Motor neuron (in vitro differentiated cells): ENCODE measurements around the gene SCGB1A1. TPM values are rescaled to one million over a fixed set of nuclear protein-coding genes. Genes with fewer than 3 reads are reported as not detected.
A peak's percentile ranks its signal among the peaks of the same experiment; 100 is the strongest.
"Not testable (repeated sequence)": the region's sequence is repeated elsewhere in the genome, so short reads cannot be mapped to it uniquely, and the experiment has no call there.

ENCODE experiments used
- ATAC-seq, 8 experiments: fragments of 200-7000 bp; cut with Tn5 transposase; replicated peaks in 6 of 8; 2 replicates each; pipeline ENCODE4 v1.8.0; 2021; ENCODE audit warnings: mild to moderate bottlenecking in 8 of 8, moderate library complexity in 8 of 8
- H3K27ac ChIP-seq, 2 donors: fragments of 250-450 bp; sonication (Bioruptor Pico); 2 replicates each; pipeline ENCODE4 v1.9.0; 2021; ENCODE audit warnings: antibody characterized with exemption in 2 of 2, mild to moderate bottlenecking in 2 of 2, moderate library complexity in 1 of 2
- H3K4me1 ChIP-seq, 2 donors: fragments of 250-450 bp; sonication (Bioruptor Pico); replicated peaks in 1 of 2; 2 replicates each; pipeline ENCODE4 v1.6.1; 2021; ENCODE audit warnings: antibody characterized with exemption in 2 of 2, mild to moderate bottlenecking in 2 of 2, moderate library complexity in 1 of 2
- H3K4me3 ChIP-seq, 5 donors: fragments of 250-450 bp; sonication (Bioruptor Pico); 2 replicates each; pipeline ENCODE4 v1.9.0; 2021; ENCODE audit warnings: antibody characterized with exemption in 5 of 5, mild to moderate bottlenecking in 5 of 5, moderate library complexity in 4 of 5
- WGBS, 10 experiments: fragments of 450-650 bp; shearing (Covaris generic); methylation state at CpG; one replicate each; pipeline ENCODE4 v1.0.0; 2022; 5-methylcytosine and 5-hydroxymethylcytosine counted together
- in situ Hi-C, 9 experiments: fragments of 400-800 bp; cut with MboI; loops; one replicate each; pipeline ENCODE4 v1.15.0; 2021; ENCODE audit warnings: low sequenced_read_pairs in 9 of 9, low pct_unique_long_range_greater_than_20kb in 2 of 9; ENCODE audit not compliant: unreplicated experiment in 9 of 9
- total RNA-seq, 8 experiments: library from RNA; unstranded; fragments of 300-600 nt; gene quantifications; 2 replicates each; pipeline versions ENCODE4 v1.2.3 to v1.2.4, GENCODE V29; 2022

The SCGB1A1 gene
- total RNA-seq, 8 experiments from 2014 or later, result not detected

GRCh38 chr11:62443390-62444235, 24.8 kb downstream of the SCGB1A1 start:
- H3K4me1 ChIP-seq, result peaks cover 4 to 6% of the 10 kb centered on the region in 2 donors
- no peak overlapping the region for H3K27ac ChIP-seq
- in situ Hi-C loops, result loop anchor here in 1 of 9 experiments (25.0 kb wide), 1 partner anchor 94 kb away; the partner anchor contains the start of gene AHNAK
- 0 to 96% (median 72%) methylated on average over 1 to 10 of the region's 17 CpGs; no CpG with 5 or more reads in 3 of the 10 experiments for WGBS, 10 experiments
- H3K4me3 ChIP-seq, result no peak overlapping the region
- ATAC-seq, result peak in 3 of 8 experiments; percentile 8 to 57 (median 41)

- ATAC-seq, result peak in 4 of 8 experiments; percentile 32 to 74 (median 60)
- Histone ChIP-seq H3K4me3 (no peak overlapping the region), H3K4me1 (peaks cover 4 to 6% of the 10 kb centered on the region in 2 donors), H3K27ac (no peak overlapping the region)
- WGBS, 10 experiments, result 0 to 95% (median 47%) methylated on average over 4 to 14 of the region's 23 CpGs; no CpG with 5 or more reads in 2 of the 10 experiments
- in situ Hi-C loops, result loop anchor here in 1 of 9 experiments (25.0 kb wide), 1 partner anchor 93 kb away; the partner anchor contains the start of gene AHNAK
Observed at GRCh38 chr11:62444236-62444833, 25.5 kb downstream of the SCGB1A1 start.

GRCh38 chr11:62444835-62445234, 26.0 kb downstream of the SCGB1A1 start:
- Histone ChIP-seq H3K4me3 (no peak overlapping the region), H3K4me1 (peaks cover 4 to 6% of the 10 kb centered on the region in 2 donors), H3K27ac (no peak overlapping the region)
- in situ Hi-C loops, result loop anchor here in 1 of 9 experiments (25.0 kb wide), 1 partner anchor 92 kb away; the partner anchor contains the start of gene AHNAK
- 0 to 100% (median 64%) methylated on average over 1 to 6 of the region's 9 CpGs; no CpG with 5 or more reads in 1 of the 10 experiments for WGBS, 10 experiments
- ATAC-seq, result peak in 4 of 8 experiments; percentile 5 to 46 (median 12)

DNA sequence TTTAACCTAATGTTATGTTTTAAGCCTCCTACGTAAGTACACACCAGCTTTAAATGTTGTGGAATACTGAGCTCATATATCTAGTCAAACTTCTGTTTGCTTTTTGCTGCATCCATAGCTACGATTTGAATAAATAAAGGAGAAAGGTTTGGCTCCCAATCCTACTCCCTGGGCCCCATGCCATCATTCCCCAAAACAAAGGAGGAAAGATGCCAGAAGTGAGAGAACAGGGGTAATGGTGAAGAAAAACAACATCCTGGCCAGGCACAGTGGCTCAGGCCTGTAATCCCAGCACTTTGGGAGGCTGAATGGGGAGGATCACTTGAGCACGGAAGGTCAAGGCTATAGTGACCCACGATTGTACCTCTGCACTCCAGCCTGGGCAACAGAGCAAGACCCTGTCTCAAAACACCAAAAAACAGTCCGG, 26.5 kb downstream of the SCGB1A1 start:
- Histone ChIP-seq H3K4me3 (no peak overlapping the region), H3K27ac (no peak overlapping the region), H3K4me1 (peaks cover 4 to 6% of the 10 kb centered on the region in 2 donors)
- 31 to 100% (median 81%) methylated on average over 1 to 4 of the region's 5 CpGs; no CpG with 5 or more reads in 2 of the 10 experiments for WGBS, 10 experiments
- in situ Hi-C loops, result loop anchor here in 1 of 9 experiments (25.0 kb wide), 1 partner anchor 92 kb away; the partner anchor contains the start of gene AHNAK
- peak in 2 of 8 experiments; percentile 17 to 70 for ATAC-seq

DNA sequence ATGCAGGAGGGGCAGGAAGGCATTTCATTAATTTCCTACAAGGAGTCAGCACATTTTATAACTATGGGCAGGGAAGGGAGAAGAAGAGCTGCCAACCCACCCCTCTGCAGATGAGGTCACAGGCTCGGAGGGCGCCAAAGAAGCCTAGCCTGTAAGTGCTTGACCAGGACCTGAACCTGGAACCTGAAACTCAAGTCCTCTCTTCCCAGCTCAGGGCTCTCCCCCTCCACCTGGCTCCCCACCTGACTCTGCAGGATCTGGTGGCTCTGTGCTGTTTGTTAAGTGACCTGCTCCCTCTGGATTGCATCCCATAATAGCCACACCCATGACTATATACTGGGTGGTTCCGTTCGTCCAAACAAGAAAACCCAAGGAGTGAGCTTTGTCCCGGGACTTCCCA, 27.3 kb downstream of the SCGB1A1 start:
- H3K4me1 ChIP-seq, result peaks cover 4 to 6% of the 10 kb centered on the region in 2 donors
- ATAC-seq, result peak in 1 of 8 experiments; percentile 48
- in situ Hi-C loops, result loop anchor here in 1 of 9 experiments (25.0 kb wide), 1 partner anchor 91 kb away; the partner anchor contains the start of gene AHNAK
- no peak overlapping the region for H3K4me3 ChIP-seq
- H3K27ac ChIP-seq, result no peak overlapping the region
- WGBS, 10 experiments, result 20 to 100% (median 87%) methylated on average over 1 to 3 of the region's 5 CpGs; no CpG with 5 or more reads in 5 of the 10 experiments

DNA sequence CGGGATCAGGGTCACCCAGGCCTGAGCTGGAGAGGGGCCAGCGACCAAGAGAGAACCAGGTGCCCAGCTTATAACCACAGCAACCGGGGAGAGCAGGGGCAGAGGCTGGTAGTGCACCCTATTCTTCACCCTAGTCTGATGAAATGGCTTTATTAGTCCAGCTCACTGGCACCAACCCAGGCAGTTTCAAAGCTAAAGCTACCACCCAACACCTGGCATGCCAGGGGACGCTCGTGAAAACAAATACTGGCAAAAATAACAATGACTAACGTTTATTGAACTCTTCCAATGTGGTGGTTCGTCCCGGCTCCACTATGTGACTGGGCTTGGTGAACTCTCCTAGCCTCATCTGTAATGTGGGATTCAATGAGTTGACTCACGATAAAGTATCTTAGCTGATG, 30.6 kb downstream of the SCGB1A1 start:
- H3K27ac ChIP-seq, result no peak overlapping the region
- in situ Hi-C loops, result loop anchor here in 1 of 9 experiments (25.0 kb wide), 1 partner anchor 88 kb away; the partner anchor contains the start of gene AHNAK
- no peak overlapping the region for H3K4me3 ChIP-seq
- peak in 1 of 8 experiments; percentile 48 for ATAC-seq
- no peaks in the 10 kb centered on the region for H3K4me1 ChIP-seq
- 47 to 100% (median 86%) methylated on average over 1 to 7 of the region's 9 CpGs; no CpG with 5 or more reads in 1 of the 10 experiments for WGBS, 10 experiments

GRCh38 chr11:62449912-62450311, 31.1 kb downstream of the SCGB1A1 start:
- not testable (repeated sequence) for H3K4me1 ChIP-seq, H3K4me3 ChIP-seq, ATAC-seq, H3K27ac ChIP-seq
- in situ Hi-C loops, result loop anchor here in 1 of 9 experiments (25.0 kb wide), 1 partner anchor 87 kb away; the partner anchor contains the start of gene AHNAK
- 68 to 98% (median 82%) methylated on average over 4 to 7 of the region's 7 CpGs for WGBS, 10 experiments

DNA sequence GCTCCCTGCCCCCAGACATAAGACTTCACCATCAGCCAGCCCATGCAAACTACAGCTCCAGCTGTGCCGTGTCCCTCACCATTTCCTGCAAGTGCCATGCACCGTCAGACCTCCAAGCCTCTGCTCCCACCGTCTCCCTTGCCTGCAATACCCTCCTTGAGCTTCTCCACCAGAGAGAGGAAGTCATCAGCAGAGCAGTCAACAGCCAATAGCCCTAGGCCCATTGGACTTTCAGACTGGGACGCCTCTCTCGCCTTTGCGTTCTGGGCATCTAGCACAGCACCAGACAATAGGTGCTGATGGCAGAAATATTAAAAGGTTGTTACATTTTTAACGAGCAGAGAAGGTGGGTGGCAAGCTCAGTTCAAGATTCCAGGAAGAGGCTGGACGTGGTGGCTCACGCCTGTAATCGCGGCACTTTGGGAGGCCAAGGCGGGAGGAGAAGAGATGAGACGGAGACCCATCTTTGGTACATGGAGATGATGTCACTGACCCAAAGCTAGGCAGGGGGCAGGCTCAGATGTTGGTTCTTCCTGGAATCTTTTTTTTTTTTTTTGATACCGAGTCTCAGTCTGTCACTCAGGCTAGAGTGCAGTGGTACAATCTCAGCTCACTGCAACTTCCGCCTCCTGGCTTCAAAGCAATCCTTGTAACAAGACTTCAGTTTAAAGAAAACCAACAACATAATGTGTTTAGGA, 31.9 kb downstream of the SCGB1A1 start:
- ATAC-seq, result no peak
- 60 to 96% (median 87%) methylated on average over 2 to 13 of the region's 15 CpGs; no CpG with 5 or more reads in 1 of the 10 experiments for WGBS, 10 experiments
- H3K4me1 ChIP-seq, result no peaks in the 10 kb centered on the region
- no peak overlapping the region for H3K4me3 ChIP-seq
- H3K27ac ChIP-seq, result no peak overlapping the region
- in situ Hi-C loops, result no loop called here

- in situ Hi-C loops, result no loop called here
- Histone ChIP-seq H3K4me3 (no peak overlapping the region), H3K27ac (no peak overlapping the region), H3K4me1 (no peaks in the 10 kb centered on the region)
- 60 to 100% (median 95%) methylated on average over 1 to 8 of the region's 8 CpGs for WGBS, 10 experiments
- ATAC-seq, result no peak
Observed at GRCh38 chr11:62451241-62451621, 32.4 kb downstream of the SCGB1A1 start.

DNA sequence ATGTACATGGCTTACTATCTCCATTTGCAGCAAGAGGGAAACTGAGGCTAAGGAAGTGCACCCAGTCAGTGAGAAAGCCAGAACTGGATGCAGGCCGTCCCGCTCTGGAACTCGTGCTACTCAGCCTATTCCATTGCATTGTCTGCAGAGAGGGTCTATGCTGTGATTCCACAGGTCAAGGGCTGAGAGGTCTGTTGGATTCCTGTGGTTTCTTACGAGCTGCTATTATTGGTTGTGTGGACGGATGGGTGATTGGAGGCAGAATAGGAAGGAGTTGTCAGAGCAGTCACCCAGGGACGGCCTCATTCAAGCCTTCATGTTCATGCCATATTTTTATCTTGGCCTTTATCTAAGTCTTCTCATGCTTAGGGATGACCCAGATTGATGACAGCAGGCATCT, 33.4 kb downstream of the SCGB1A1 start:
- Histone ChIP-seq H3K27ac (no peak overlapping the region), H3K4me3 (no peak overlapping the region), H3K4me1 (no peaks in the 10 kb centered on the region)
- WGBS, 10 experiments, result 47 to 100% (median 88%) methylated on average over 2 to 6 of the region's 6 CpGs; no CpG with 5 or more reads in 1 of the 10 experiments
- in situ Hi-C loops, result no loop called here
- no peak for ATAC-seq

- H3K4me3 ChIP-seq, result no peak overlapping the region
- no peak overlapping the region for H3K27ac ChIP-seq
- H3K4me1 ChIP-seq, result no peaks in the 10 kb centered on the region
- ATAC-seq, result no peak
- 60 to 91% (median 84%) methylated on average over 1 to 9 of the region's 11 CpGs; no CpG with 5 or more reads in 3 of the 10 experiments for WGBS, 10 experiments
- in situ Hi-C loops, result no loop called here
Observed at GRCh38 chr11:62452839-62453468, 34.1 kb downstream of the SCGB1A1 start.

DNA sequence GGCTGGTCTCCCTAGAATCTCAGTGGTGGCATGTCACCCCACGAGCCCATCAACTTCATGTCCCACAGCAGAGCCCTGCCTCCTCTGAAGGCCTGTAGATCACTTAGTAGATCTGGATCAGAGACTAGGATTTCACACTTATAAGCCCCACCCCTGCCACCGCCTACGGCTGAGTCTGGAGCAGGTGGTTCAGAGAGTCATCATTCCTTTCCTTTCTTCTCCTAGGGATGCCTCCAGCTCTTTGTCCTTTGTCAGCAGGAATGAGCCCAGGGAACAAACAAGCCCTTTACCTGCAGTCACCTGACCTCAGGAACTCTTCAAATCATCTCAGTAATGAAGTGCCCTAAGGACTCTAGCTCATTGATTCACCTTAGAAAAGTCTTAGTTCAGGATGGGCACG, 37.8 kb downstream of the SCGB1A1 start:
- no peak for ATAC-seq
- H3K4me3 ChIP-seq, result no peak overlapping the region
- H3K4me1 ChIP-seq, result no peaks in the 10 kb centered on the region
- in situ Hi-C loops, result no loop called here
- 0 to 94% (median 40%) methylated on average over 1 to 4 of the region's 4 CpGs; no CpG with 5 or more reads in 4 of the 10 experiments for WGBS, 10 experiments
- no peak overlapping the region for H3K27ac ChIP-seq
